ENCODE measurements around the gene FMNL2.

FMNL2 gene

DNA sequence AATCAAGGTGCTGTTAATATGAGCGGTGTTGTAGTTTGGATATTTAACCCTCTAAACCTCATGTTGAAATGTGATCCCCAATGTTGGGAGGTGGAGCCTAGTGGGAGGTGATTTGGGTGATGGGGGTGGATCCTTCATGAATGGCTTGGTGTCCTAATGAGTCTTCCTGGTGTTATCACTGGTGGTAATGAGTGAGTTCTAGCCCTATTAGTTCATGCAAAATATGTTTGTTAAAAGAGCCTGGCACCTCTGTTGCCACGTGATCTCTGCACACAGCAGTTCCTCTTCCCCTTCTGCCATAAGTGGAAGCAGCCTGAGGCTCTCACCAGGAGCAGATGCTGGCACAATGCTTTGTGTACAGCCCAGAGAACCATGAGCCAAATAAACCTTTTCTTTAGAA is 158.4 kb downstream of the FMNL2 start:
- H3K4me3 ChIP-seq (ENCODE audit: insufficient read depth, low read length, poor library complexity, severe bottlenecking) = no peak overlapping the region
- H3K79me2 ChIP-seq (ENCODE audit: insufficient read depth, low read length) = no peaks in the 10 kb centered on the region
- no peak for TF ChIP-seq EZH2phosphoT487 (conservative IDR thresholded peaks at IDR 0.05; ENCODE audit: low read length)
- TF ChIP-seq, protein P1, sequence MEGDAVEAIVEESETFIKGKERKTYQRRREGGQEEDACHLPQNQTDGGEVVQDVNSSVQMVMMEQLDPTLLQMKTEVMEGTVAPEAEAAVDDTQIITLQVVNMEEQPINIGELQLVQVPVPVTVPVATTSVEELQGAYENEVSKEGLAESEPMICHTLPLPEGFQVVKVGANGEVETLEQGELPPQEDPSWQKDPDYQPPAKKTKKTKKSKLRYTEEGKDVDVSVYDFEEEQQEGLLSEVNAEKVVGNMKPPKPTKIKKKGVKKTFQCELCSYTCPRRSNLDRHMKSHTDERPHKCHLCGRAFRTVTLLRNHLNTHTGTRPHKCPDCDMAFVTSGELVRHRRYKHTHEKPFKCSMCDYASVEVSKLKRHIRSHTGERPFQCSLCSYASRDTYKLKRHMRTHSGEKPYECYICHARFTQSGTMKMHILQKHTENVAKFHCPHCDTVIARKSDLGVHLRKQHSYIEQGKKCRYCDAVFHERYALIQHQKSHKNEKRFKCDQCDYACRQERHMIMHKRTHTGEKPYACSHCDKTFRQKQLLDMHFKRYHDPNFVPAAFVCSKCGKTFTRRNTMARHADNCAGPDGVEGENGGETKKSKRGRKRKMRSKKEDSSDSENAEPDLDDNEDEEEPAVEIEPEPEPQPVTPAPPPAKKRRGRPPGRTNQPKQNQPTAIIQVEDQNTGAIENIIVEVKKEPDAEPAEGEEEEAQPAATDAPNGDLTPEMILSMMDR (IDR thresholded peaks at IDR 0.05; ENCODE audit: insufficient read depth, low read length, poor library complexity, severe bottlenecking) = no peak
- no peaks in the 10 kb centered on the region for H3K9me3 ChIP-seq (ENCODE audit: insufficient read depth, low read length)
- no peak overlapping the region for H3K9ac ChIP-seq (ENCODE audit: low read length)
- H3K9me2 ChIP-seq (replicated peaks; ENCODE audit: insufficient read depth, low read length) = no peaks in the 10 kb centered on the region
- H3K27me3 ChIP-seq (ENCODE audit: low read length) = no peaks in the 10 kb centered on the region
- H3K36me3 ChIP-seq (ENCODE audit: low read length) = no peaks in the 10 kb centered on the region
- no peak overlapping the region for H2AFZ ChIP-seq (ENCODE audit: low read depth, low read length, severe bottlenecking)
- H4K20me1 ChIP-seq (ENCODE audit: low read depth, low read length) = no peaks in the 10 kb centered on the region
- H3K27ac ChIP-seq (ENCODE audit: low read depth, low read length) = no peak overlapping the region
- no peak overlapping the region for H3K4me2 ChIP-seq (ENCODE audit: low read depth, low read length, poor library complexity, severe bottlenecking)
- H3F3A ChIP-seq (ENCODE audit: insufficient read depth) = no peaks in the 10 kb centered on the region

DNA sequence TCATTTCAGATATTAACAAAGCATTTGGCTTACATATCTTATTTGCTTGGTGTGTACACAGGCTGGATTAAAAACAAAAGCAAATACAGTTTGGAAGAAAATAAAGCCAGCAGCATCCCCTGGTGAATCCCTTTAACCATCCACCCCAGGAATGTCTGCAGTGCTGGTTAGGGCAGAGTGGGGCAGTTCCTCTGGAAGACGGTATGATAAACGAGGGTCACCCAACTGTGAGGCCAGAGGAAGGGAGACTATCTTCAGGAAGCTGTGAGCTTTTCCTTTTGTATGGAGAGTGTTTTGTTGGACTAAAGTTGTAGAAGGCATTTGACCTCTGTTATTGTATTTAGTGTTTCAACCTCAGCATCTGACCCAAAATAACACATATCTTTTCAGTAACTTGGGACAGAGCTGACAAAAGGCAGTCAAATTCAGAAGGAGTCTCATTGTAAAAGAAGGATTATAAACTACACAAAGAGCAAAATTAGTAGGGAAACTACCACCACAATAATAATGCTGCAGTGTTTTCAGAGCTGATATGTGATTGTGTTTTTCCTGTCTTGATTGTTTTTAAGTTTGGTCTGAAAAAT is 159.1 kb downstream of the FMNL2 start:
- H3K4me2 ChIP-seq (ENCODE audit: low read depth, low read length, poor library complexity, severe bottlenecking) = no peak overlapping the region

DNA sequence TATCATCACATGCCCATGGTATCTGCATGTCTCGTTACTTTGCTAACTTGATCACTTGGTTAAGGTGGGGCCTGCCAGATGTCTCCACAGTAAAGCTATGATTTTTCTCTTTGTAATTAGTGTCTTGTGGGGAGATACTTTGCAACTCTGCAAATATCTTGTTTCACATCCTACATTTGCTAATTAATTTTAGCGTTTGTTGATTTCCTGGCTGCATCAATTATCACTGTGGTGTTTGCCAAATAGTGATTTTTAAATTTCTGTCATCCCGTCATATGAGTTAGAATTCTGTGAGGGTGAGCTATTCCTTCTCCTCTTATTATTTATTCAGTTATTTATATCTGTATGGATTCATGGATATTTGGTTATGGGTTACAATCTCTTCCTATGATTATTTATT is 161.4 kb downstream of the FMNL2 start:
- no peak overlapping the region for H3K27ac ChIP-seq (ENCODE audit: low read depth, low read length)
- H2AFZ ChIP-seq (ENCODE audit: low read depth, low read length, severe bottlenecking) = no peak overlapping the region
- H3K9me2 ChIP-seq (replicated peaks; ENCODE audit: insufficient read depth, low read length) = no peaks in the 10 kb centered on the region
- no peak overlapping the region for H3K4me3 ChIP-seq (ENCODE audit: insufficient read depth, low read length, poor library complexity, severe bottlenecking)
- H3K27me3 ChIP-seq (ENCODE audit: low read length) = no peaks in the 10 kb centered on the region
- H3K9me3 ChIP-seq (ENCODE audit: insufficient read depth, low read length) = no peaks in the 10 kb centered on the region
- H4K20me1 ChIP-seq (ENCODE audit: low read depth, low read length) = no peaks in the 10 kb centered on the region
- H3K79me2 ChIP-seq (ENCODE audit: insufficient read depth, low read length) = no peaks in the 10 kb centered on the region
- H3K36me3 ChIP-seq (ENCODE audit: low read length) = no peaks in the 10 kb centered on the region
- no peaks in the 10 kb centered on the region for H3F3A ChIP-seq (ENCODE audit: insufficient read depth)
- no peak overlapping the region for H3K9ac ChIP-seq (ENCODE audit: low read length)
- TF ChIP-seq EZH2phosphoT487 (conservative IDR thresholded peaks at IDR 0.05; ENCODE audit: low read length) = no peak
- TF ChIP-seq, protein P1 (IDR thresholded peaks at IDR 0.05; ENCODE audit: insufficient read depth, low read length, poor library complexity, severe bottlenecking) = no peak
- H3K4me2 ChIP-seq (ENCODE audit: low read depth, low read length, poor library complexity, severe bottlenecking) = no peak overlapping the region

More for the DNA sequence above, 159.1 kb downstream of the FMNL2 start:
- H3K27me3 ChIP-seq (ENCODE audit: low read length) = no peaks in the 10 kb centered on the region
- no peak overlapping the region for H3K4me3 ChIP-seq (ENCODE audit: insufficient read depth, low read length, poor library complexity, severe bottlenecking)
- no peaks in the 10 kb centered on the region for H3K9me3 ChIP-seq (ENCODE audit: insufficient read depth, low read length)
- H3K36me3 ChIP-seq (ENCODE audit: low read length) = no peaks in the 10 kb centered on the region
- H4K20me1 ChIP-seq (ENCODE audit: low read depth, low read length) = no peaks in the 10 kb centered on the region
- no peaks in the 10 kb centered on the region for H3K9me2 ChIP-seq (replicated peaks; ENCODE audit: insufficient read depth, low read length)
- no peak overlapping the region for H2AFZ ChIP-seq (ENCODE audit: low read depth, low read length, severe bottlenecking)
- H3K79me2 ChIP-seq (ENCODE audit: insufficient read depth, low read length) = no peaks in the 10 kb centered on the region
- H3K27ac ChIP-seq (ENCODE audit: low read depth, low read length) = no peak overlapping the region
- TF ChIP-seq, protein P1 (IDR thresholded peaks at IDR 0.05; ENCODE audit: insufficient read depth, low read length, poor library complexity, severe bottlenecking) = no peak
- no peak for TF ChIP-seq EZH2phosphoT487 (conservative IDR thresholded peaks at IDR 0.05; ENCODE audit: low read length)
- H3K9ac ChIP-seq (ENCODE audit: low read length) = no peak overlapping the region
- no peaks in the 10 kb centered on the region for H3F3A ChIP-seq (ENCODE audit: insufficient read depth)

Measured in SU-DHL-6 (cell line).